Fibroblast of lung (primary cell): ENCODE results near the gene ELAVL1. TPM values are rescaled to one million over a fixed set of nuclear protein-coding genes. Genes with fewer than 3 reads are reported as not detected.

Experiments
- DNase-seq, 2 donors: peaks; one replicate each; pipeline versions ENCODE4 v3.0.0 to v3.0.0-alpha.2; 2010; ENCODE audit warnings: low read depth in 2 of 2
- H2AFZ ChIP-seq: 2 replicates; pipeline ENCODE4 v1.5.1; 2012; ENCODE audit warnings: low read length, control low read depth, inconsistent platforms
- H3K27ac ChIP-seq: 2 replicates; pipeline ENCODE4 v1.5.1; 2011; ENCODE audit warnings: low read length, control low read depth; ENCODE audit not compliant: insufficient read depth
- H3K27me3 ChIP-seq: 2 replicates; pipeline ENCODE4 v1.5.1; 2011; ENCODE audit warnings: mild to moderate bottlenecking, low read length; ENCODE audit not compliant: control insufficient read depth, insufficient read depth
- H3K36me3 ChIP-seq: 2 replicates; pipeline ENCODE4 v1.5.1; 2011; ENCODE audit warnings: low read length; ENCODE audit not compliant: control insufficient read depth, insufficient read depth
- H3K4me1 ChIP-seq: 2 replicates; pipeline ENCODE4 v1.5.1; 2011; ENCODE audit warnings: low read length; ENCODE audit not compliant: control insufficient read depth, insufficient read depth; ENCODE audit errors: extremely low read depth
- H3K4me2 ChIP-seq: 2 replicates; pipeline ENCODE4 v1.5.1; 2011; ENCODE audit warnings: low read length, control low read depth; ENCODE audit not compliant: insufficient read depth; ENCODE audit errors: extremely low read depth
- H3K4me3 ChIP-seq, 4 experiments: fragments of 200-600 bp in 1 of 4; sonication (generic) in 1 of 4; replicated peaks in 1 of 4; 2 replicates each; pipeline ENCODE4 v1.5.1; 2011 to 2016; ENCODE audit warnings: low read length in 4 of 4, low read depth in 3 of 4, mild to moderate bottlenecking in 3 of 4, control low read depth in 2 of 4, inconsistent platforms in 1 of 4, mixed read lengths in 1 of 4; ENCODE audit not compliant: insufficient read depth in 1 of 4; ENCODE audit errors: control extremely low read depth in 1 of 4
- H3K79me2 ChIP-seq: 2 replicates; pipeline ENCODE4 v1.5.1; 2012; ENCODE audit warnings: mild to moderate bottlenecking, low read length, inconsistent platforms; ENCODE audit not compliant: control insufficient read depth, insufficient read depth
- H3K9ac ChIP-seq: 2 replicates; pipeline ENCODE4 v1.5.1; 2011; ENCODE audit warnings: mild to moderate bottlenecking, low read length, control low read depth; ENCODE audit not compliant: insufficient read depth
- H3K9me3 ChIP-seq: 2 replicates; pipeline ENCODE4 v1.5.1; 2012; ENCODE audit warnings: low read depth, low read length; ENCODE audit not compliant: control insufficient read depth, insufficient read depth
- H4K20me1 ChIP-seq: 2 replicates; pipeline ENCODE4 v1.5.1; 2011; ENCODE audit warnings: low read length; ENCODE audit not compliant: control insufficient read depth, insufficient read depth; ENCODE audit errors: extremely low read depth
- CTCF ChIP-seq, 2 donors: IDR thresholded peaks in 1 of 2; conservative IDR thresholded peaks in 1 of 2; 1 replicate in 1 of 2; 2 replicates in 1 of 2; pipeline ENCODE4 v1.5.1; 2011 to 2012; ENCODE audit warnings: low read length in 2 of 2, control low read depth in 1 of 2, inconsistent platforms in 1 of 2, low read depth in 1 of 2, mild to moderate bottlenecking in 1 of 2
- EZH2 ChIP-seq: IDR thresholded peaks from 2 replicates; pipeline ENCODE4 v1.5.1; 2012; ENCODE audit warnings: low read length, control low read depth, mild to moderate bottlenecking; ENCODE audit errors: missing control alignments
- polyA plus RNA-seq, 2 donors: library from polyadenylated mRNA; depleted of rRNA in 1 of 2; stranded (reverse) in 1 of 2; unstranded in 1 of 2; fragments of >200 nt; gene quantifications; 2 replicates each; pipeline ENCODE4 v1.2.1, GENCODE V29; 2011 to 2012; ENCODE audit warnings: missing spikeins in 1 of 2
- total RNA-seq: library from RNA; depleted of rRNA; stranded (reverse); fragments of >200 nt; gene quantifications from 2 replicates; pipeline ENCODE4 v1.2.1, GENCODE V29; 2014

The ELAVL1 gene
- total and polyA plus RNA-seq, 2 donors (not counting 1 experiment from before 2014, with no cell fraction given): 15.2 to 61.6 TPM

DNA sequence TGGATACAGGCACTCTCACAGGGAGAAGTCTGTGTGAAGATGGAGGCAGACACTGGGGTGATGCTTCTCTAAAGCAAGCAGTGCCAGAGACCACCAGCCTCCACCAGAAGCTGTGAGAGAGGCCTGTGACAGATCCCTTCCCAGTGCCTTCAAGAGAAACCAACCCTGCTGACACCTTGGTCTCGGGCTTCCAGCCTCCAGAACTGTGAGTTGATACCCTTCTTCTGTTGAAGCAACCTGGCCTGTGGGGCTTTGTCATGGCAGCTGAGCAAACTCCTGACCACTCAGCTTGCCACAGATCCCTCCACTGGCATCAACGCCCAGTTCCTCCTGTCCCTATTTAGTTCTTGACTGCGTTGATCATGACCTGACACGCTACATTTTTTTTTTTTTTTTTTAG lies 29.0 kb downstream of the ELAVL1 start:
- Histone ChIP-seq H3K9ac (no peak overlapping the region), H3K4me2 (no peak overlapping the region), H4K20me1 (no peaks in the 10 kb centered on the region), H3K27me3 (no peaks in the 10 kb centered on the region), H3K4me1 (peaks cover 2% of the 10 kb centered on the region), H3K36me3 (peaks cover 34% of the 10 kb centered on the region), H3K4me3 (no peak overlapping the region), H3K9me3 (no peaks in the 10 kb centered on the region), H3K27ac (no peak overlapping the region), H3K79me2 (no peaks in the 10 kb centered on the region), H2AFZ (no peak overlapping the region)
- TF ChIP-seq EZH2 (no peak), CTCF (conservative IDR thresholded peaks at IDR 0.05 in 1 of 2, IDR thresholded peaks at IDR 0.05 in 1 of 2; ENCODE audit: low read depth in 1 of 2, low read length in 2 of 2) (no peak)
- DNase-seq: no peak

DNA sequence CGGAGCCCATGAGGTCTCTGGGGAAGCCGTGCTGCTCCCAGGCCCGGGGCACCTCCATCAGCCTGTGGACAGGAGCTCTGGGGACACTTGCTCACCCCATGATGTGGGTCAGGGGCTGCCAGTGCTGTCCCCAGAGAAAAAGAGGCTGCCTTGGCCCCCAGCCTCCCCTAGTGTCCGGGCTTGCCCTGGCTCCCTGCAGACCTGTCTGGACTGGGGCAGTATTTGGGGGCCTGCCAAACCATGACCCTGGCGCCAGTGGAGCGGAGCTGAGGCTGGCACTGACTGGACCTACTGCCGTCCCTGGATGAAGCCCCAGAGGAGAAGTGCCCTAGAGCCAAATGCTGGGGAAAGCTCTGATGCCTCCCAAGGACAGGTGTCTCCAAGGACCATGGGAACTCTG lies 30.4 kb downstream of the ELAVL1 start:
- Histone ChIP-seq H4K20me1 (no peaks in the 10 kb centered on the region), H3K4me1 (peaks cover 2% of the 10 kb centered on the region), H2AFZ (no peak overlapping the region), H3K27ac (no peak overlapping the region), H3K36me3 (peaks cover 28% of the 10 kb centered on the region), H3K9ac (no peak overlapping the region), H3K4me2 (no peak overlapping the region), H3K79me2 (no peaks in the 10 kb centered on the region), H3K9me3 (no peaks in the 10 kb centered on the region), H3K4me3 (no peak overlapping the region), H3K27me3 (no peaks in the 10 kb centered on the region)
- DNase-seq: no peak
- TF ChIP-seq EZH2 (no peak), CTCF (conservative IDR thresholded peaks at IDR 0.05 in 1 of 2, IDR thresholded peaks at IDR 0.05 in 1 of 2; ENCODE audit: low read depth in 1 of 2, low read length in 2 of 2) (no peak)

GRCh38 chr19:7973883-7974282 lies 31.6 kb downstream of the ELAVL1 start:
- Histone ChIP-seq H3K4me2 (no peak overlapping the region), H3K9me3 (no peaks in the 10 kb centered on the region), H3K27ac (no peak overlapping the region), H3K79me2 (no peaks in the 10 kb centered on the region), H4K20me1 (no peaks in the 10 kb centered on the region), H3K9ac (no peak overlapping the region), H3K27me3 (no peaks in the 10 kb centered on the region), H3K4me3 (no peak overlapping the region), H3K4me1 (peaks cover 2% of the 10 kb centered on the region), H3K36me3 (peaks cover 23% of the 10 kb centered on the region), H2AFZ (no peak overlapping the region)
- no peak for DNase-seq
- TF ChIP-seq CTCF (conservative IDR thresholded peaks at IDR 0.05 in 1 of 2, IDR thresholded peaks at IDR 0.05 in 1 of 2; ENCODE audit: low read depth in 1 of 2, low read length in 2 of 2) (no peak), EZH2 (no peak)
